HL-60 (cell line): ENCODE measurements around the gene CASP8AP2.

Experiments used
- CTCF ChIP-seq: IDR thresholded peaks from one replicate; pipeline ENCODE4 v1.5.1; 2011; ENCODE audit warnings: low read length, control low read depth, inconsistent platforms; ENCODE audit not compliant: insufficient read depth
- SPI1 ChIP-seq: IDR thresholded peaks from 2 replicates; pipeline ENCODE4 v1.6.1; 2012; ENCODE audit warnings: low read depth, mild to moderate bottlenecking, borderline replicate concordance

DNA sequence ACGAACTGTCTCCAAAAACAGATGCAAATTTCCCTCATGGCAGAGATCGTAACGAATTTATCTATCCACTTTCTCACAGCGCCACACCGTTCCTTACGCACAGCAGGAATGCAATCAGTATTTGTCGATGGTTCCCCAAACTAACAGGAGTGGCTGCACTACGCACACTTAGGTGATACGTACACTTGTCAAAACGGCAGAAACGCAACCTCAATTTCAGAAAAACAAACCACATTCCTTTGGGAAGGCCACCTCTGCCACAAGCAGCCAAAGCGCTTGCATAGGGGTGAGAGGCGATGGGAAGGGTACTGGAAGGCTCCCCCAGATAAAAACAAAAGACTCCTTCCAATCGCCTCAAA is 10.7 kb upstream of the CASP8AP2 start:
- TF ChIP-seq SPI1 (no peak), CTCF (no peak)
